ENCODE results near the gene ELOVL5. TPM values are rescaled to one million over a fixed set of nuclear protein-coding genes. Genes with fewer than 3 reads are reported as not detected.

ELOVL5 gene
- total and polyA plus RNA-seq, 2 experiments from 2014 or later: 83.3 to 180 TPM

GRCh38 chr6:53333439-53334408 lies 15.0 kb downstream of the ELOVL5 start:
- H3F3A ChIP-seq (replicated peaks; ENCODE audit: low read depth): no peaks in the 10 kb centered on the region; the same call in 1 of the 2 replicates

GRCh38 chr6:53331678-53332077 lies 17.1 kb downstream of the ELOVL5 start:
- ATAC-seq: no peak
- Mint-ChIP-seq H3K27me3 (ENCODE audit: insufficient read depth, low read depth, poor library complexity) (no peaks in the 10 kb centered on the region), H3K4me3 (no peak overlapping the region), H3K9me3 (no peaks in the 10 kb centered on the region), H3K27ac (no peak overlapping the region), H3K4me1 (peaks cover 55% of the 10 kb centered on the region), H3K36me3 (ENCODE audit: low read depth) (no peaks in the 10 kb centered on the region)
- Histone ChIP-seq H3K4me1 (ENCODE audit: insufficient read depth) (peaks cover 47% of the 10 kb centered on the region), H3K4me3 (no peak overlapping the region), H3K9me2 (ENCODE audit: insufficient read depth) (no peaks in the 10 kb centered on the region), H3K27me3 (ENCODE audit: insufficient read depth) (no peaks in the 10 kb centered on the region), H3K4me2 (no peak overlapping the region), H3K27ac (ENCODE audit: low read depth) (no peak overlapping the region), H4K20me1 (replicated peaks; ENCODE audit: insufficient read depth) (peaks cover 70% of the 10 kb centered on the region), H3K79me2 (replicated peaks; ENCODE audit: insufficient read depth) (peaks cover 100% of the 10 kb centered on the region), H3F3A (replicated peaks; ENCODE audit: low read depth) (no peaks in the 10 kb centered on the region; the same call in 1 of the 2 replicates), H3K36me3 (ENCODE audit: insufficient read depth) (no peaks in the 10 kb centered on the region), H2AFZ (no peak overlapping the region)
- no peak for DNase-seq (ENCODE audit: low spot score)
- no peak for TF ChIP-seq EZH2 (IDR thresholded peaks at IDR 0.05; ENCODE audit: low read depth, unreplicated experiment)
- TF ChIP-seq STAT1 (IDR thresholded peaks at IDR 0.05; ENCODE audit: unreplicated experiment): no peak
- no peak for TF ChIP-seq JUNB (IDR thresholded peaks at IDR 0.05; ENCODE audit: unreplicated experiment)
- TF ChIP-seq POLR2AphosphoS5 (IDR thresholded peaks at IDR 0.05; ENCODE audit: low read depth): no peak
- TF ChIP-seq ZNF114 (CRISPR knock-in tag; IDR thresholded peaks at IDR 0.05): no peak
- TF ChIP-seq ETS1 (IDR thresholded peaks at IDR 0.05): no peak
- TF ChIP-seq CREB1 (CRISPR knock-in tag; IDR thresholded peaks at IDR 0.05; ENCODE audit: low read depth): no peak
- TF ChIP-seq REST (IDR thresholded peaks at IDR 0.05; ENCODE audit: unreplicated experiment): no peak
- no peak for TF ChIP-seq ZNF331 (CRISPR knock-in tag; IDR thresholded peaks at IDR 0.05; ENCODE audit: low read depth)
- TF ChIP-seq CTCF (conservative IDR thresholded peaks at IDR 0.05; ENCODE audit: low read depth in 2 of 2): no peak
- no peak for TF ChIP-seq EZH2phosphoT487 (IDR thresholded peaks at IDR 0.05; ENCODE audit: unreplicated experiment)

More at GRCh38 chr6:53333439-53334408, 15.0 kb downstream of the ELOVL5 start:
- no peak overlapping the region for H3K4me3 ChIP-seq
- no peaks in the 10 kb centered on the region for H3K9me2 ChIP-seq (ENCODE audit: insufficient read depth)
- peaks cover 76% of the 10 kb centered on the region for H4K20me1 ChIP-seq (replicated peaks; ENCODE audit: insufficient read depth)
- Mint-ChIP-seq H3K27ac (no peak overlapping the region), H3K9me3 (no peaks in the 10 kb centered on the region), H3K36me3 (ENCODE audit: low read depth) (peaks cover 8% of the 10 kb centered on the region; the same call in 2 of the 3 replicates), H3K4me1 (peaks cover 50% of the 10 kb centered on the region), H3K4me3 (no peak overlapping the region), H3K27me3 (ENCODE audit: insufficient read depth, low read depth, poor library complexity) (peaks cover 2% of the 10 kb centered on the region)
- no peak for ATAC-seq
- no peak for DNase-seq (ENCODE audit: low spot score)
- peaks cover 100% of the 10 kb centered on the region for H3K79me2 ChIP-seq (replicated peaks; ENCODE audit: insufficient read depth)
- peaks cover 38% of the 10 kb centered on the region for H3K4me1 ChIP-seq (ENCODE audit: insufficient read depth)
- no peaks in the 10 kb centered on the region for H3K27me3 ChIP-seq (ENCODE audit: insufficient read depth)
- H2AFZ ChIP-seq: no peak overlapping the region
- H3K36me3 ChIP-seq (ENCODE audit: insufficient read depth): no peaks in the 10 kb centered on the region
- no peak overlapping the region for H3K4me2 ChIP-seq
- TF ChIP-seq STAT1 (IDR thresholded peaks at IDR 0.05; ENCODE audit: unreplicated experiment): no peak
- peak overlapping the region; percentile 52 for H3K27ac ChIP-seq (ENCODE audit: low read depth)

Measured in GM23338 (cell line).